Body of pancreas (tissue), 4 donors: Measurements from ENCODE around the gene SLC39A8. TPM values are rescaled to one million over a fixed set of nuclear protein-coding genes. Genes with fewer than 3 reads are reported as not detected.

Experiments used
- ATAC-seq: fragments of 150-250 bp; one replicate; pipeline ENCODE4 v1.9.1; 2016
- DNase-seq, 4 donors: peaks; one replicate each; pipeline ENCODE4 v3.0.0-alpha.2; 2019
- H3K27ac ChIP-seq, 4 donors: fragments of 200-600 bp; sonication (generic); 1 replicate in 3 of 4; 2 replicates in 1 of 4; pipeline versions ENCODE4 v1.5.1 to v1.6.1; 2016 to 2019; ENCODE audit warnings: mild to moderate bottlenecking in 1 of 4, mixed read lengths in 1 of 4, moderate library complexity in 1 of 4
- H3K27me3 ChIP-seq, 2 donors: fragments of 200-600 bp; sonication (generic); one replicate each; pipeline ENCODE4 v1.6.0; 2016; ENCODE audit warnings: mild to moderate bottlenecking in 1 of 2
- H3K36me3 ChIP-seq, 2 donors: fragments of 200-600 bp; sonication (generic); replicated peaks in 1 of 2; 2 replicates each; pipeline ENCODE4 v1.5.1; 2016; ENCODE audit warnings: low read depth in 2 of 2; ENCODE audit not compliant: insufficient read depth in 1 of 2
- H3K4me1 ChIP-seq: fragments of 200-600 bp; sonication (generic); one replicate; pipeline ENCODE4 v1.6.0; 2016
- H3K4me3 ChIP-seq, 2 donors: fragments of 200-600 bp; sonication (generic); 1 replicate in 1 of 2; 2 replicates in 1 of 2; pipeline ENCODE4 v1.5.1; 2016 to 2019
- H3K9me3 ChIP-seq, 3 donors: fragments of 200-600 bp; sonication (generic); 1 replicate in 2 of 3; 2 replicates in 1 of 3; pipeline ENCODE4 v1.5.1; 2016
- CTCF ChIP-seq, 7 experiments: fragments of 450-650 bp in 4 of 7; fragments of 200-600 bp in 3 of 7; sonication (generic) in 3 of 7; IDR thresholded peaks; one replicate each; pipeline ENCODE4 v1.5.1; 2016 to 2019; ENCODE audit warnings: antibody characterized with exemption in 7 of 7
- POLR2A ChIP-seq, 3 donors: fragments of 450-650 bp; IDR thresholded peaks; one replicate each; pipeline ENCODE4 v1.6.1; 2016; ENCODE audit warnings: antibody characterized with exemption in 3 of 3, mild to moderate bottlenecking in 2 of 3
- WGBS, 2 donors: methylation state at CpG; one replicate each; pipeline ENCODE4 v1.1.5; 2017; 5-methylcytosine and 5-hydroxymethylcytosine counted together
- intact Hi-C: fragments of 100-400 bp; cut with DNase I; formaldehyde crosslinking; loops from one replicate; pipeline ENCODE4 v1.15.1; 2023
- total RNA-seq, 2 donors: library from RNA; depleted of rRNA; stranded (reverse); fragments of >200 nt; gene quantifications; one replicate each; pipeline ENCODE4 v1.1.0, GENCODE V29; 2016

The SLC39A8 gene
- total RNA-seq, 2 donors from 2014 or later = 35.6 to 56.0 TPM

DNA sequence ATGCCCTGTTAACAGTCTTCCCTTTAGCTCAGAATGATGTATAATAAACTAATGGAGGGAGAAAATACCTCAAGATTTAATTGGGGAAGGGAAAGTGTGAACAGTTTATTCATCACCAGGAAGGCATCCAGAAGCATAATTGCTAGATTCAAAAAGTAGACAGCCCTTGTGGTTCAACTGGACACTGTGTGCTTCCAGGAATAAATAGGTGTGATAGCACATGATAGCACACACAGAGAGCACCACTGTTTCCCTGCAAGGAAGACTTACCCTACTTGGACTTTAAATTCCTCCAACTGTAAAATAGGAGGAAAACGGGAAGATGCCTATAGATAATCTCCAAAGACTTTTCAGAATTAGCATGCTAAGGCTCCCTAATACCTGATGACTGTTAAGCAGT, 27.8 kb downstream of the SLC39A8 start:
- H3K4me3 ChIP-seq = no peak overlapping the region
- H3K36me3 ChIP-seq = no peaks in the 10 kb centered on the region
- no peaks in the 10 kb centered on the region for H3K9me3 ChIP-seq
- no peak overlapping the region for H3K27ac ChIP-seq
- ATAC-seq = no peak
- intact Hi-C loops = no loop called here
- no peak for DNase-seq
- TF ChIP-seq POLR2A (IDR thresholded peaks at IDR 0.05) (no peak), CTCF (IDR thresholded peaks at IDR 0.05) (no peak)
- peaks cover 12% of the 10 kb centered on the region for H3K4me1 ChIP-seq
- no peaks in the 10 kb centered on the region for H3K27me3 ChIP-seq
- 85 to 86% methylated on average over 1 of the region's 1 CpG for WGBS, 2 donors

GRCh38 chr4:102316585-102316984, 28.7 kb downstream of the SLC39A8 start:
- peaks cover 12% of the 10 kb centered on the region for H3K4me1 ChIP-seq
- H3K27ac ChIP-seq = no peak overlapping the region
- H3K36me3 ChIP-seq = no peaks in the 10 kb centered on the region
- WGBS, 2 donors = 88 to 96% methylated on average over 2 of the region's 2 CpGs
- no peak for DNase-seq
- H3K4me3 ChIP-seq = no peak overlapping the region
- no peak for TF ChIP-seq CTCF (IDR thresholded peaks at IDR 0.05)
- TF ChIP-seq POLR2A (IDR thresholded peaks at IDR 0.05) = no peak
- no peaks in the 10 kb centered on the region for H3K27me3 ChIP-seq
- ATAC-seq = no peak
- no peaks in the 10 kb centered on the region for H3K9me3 ChIP-seq
- intact Hi-C loops = no loop called here

DNA sequence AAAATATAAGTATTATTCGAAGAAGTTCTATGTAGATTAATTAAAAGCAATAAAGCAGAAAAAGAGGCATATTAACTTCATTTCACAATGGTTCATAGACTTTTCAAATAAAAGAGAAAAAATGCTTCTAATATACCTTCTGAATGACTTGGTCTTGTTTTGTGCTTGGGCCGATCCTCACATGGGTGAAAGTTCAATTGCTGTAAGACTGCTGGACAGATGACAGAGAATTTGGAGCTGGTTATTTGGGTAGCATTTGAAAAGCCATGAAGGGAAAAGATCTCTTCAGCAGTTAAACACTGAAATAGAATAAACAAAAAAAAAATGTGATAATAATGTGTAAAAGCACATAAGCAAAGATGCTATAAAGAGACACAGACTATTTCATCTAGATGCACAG, 29.8 kb downstream of the SLC39A8 start:
- Histone ChIP-seq H3K4me3 (no peak overlapping the region), H3K9me3 (no peaks in the 10 kb centered on the region), H3K36me3 (no peaks in the 10 kb centered on the region), H3K27me3 (no peaks in the 10 kb centered on the region), H3K27ac (no peak overlapping the region), H3K4me1 (peaks cover 12% of the 10 kb centered on the region)
- TF ChIP-seq POLR2A (IDR thresholded peaks at IDR 0.05) (no peak), CTCF (IDR thresholded peaks at IDR 0.05) (no peak)
- intact Hi-C loops = no loop called here
- DNase-seq = no peak
- 90 to 91% methylated on average over 2 of the region's 2 CpGs for WGBS, 2 donors
- no peak for ATAC-seq

DNA sequence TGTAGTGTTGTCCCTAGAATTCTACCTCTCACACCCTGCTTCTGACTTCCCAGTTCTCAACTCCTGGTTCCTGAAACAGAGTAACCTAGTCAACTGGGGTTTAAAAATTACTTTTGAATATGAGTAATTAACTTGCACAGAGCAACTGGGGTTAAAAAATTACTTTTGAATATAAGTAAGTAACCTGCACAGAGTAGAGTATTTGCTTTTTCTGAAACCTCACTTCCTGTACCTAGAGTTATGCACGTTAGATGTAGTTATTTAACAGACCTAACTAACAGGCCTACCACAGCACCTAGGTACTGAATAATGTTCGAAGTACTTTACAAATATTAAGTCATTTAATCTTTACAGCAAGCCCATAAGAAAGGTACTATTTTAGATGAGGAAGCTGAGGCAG, 32.9 kb downstream of the SLC39A8 start:
- 68 to 73% methylated on average over 2 of the region's 2 CpGs for WGBS, 2 donors

More for the DNA sequence above, 32.9 kb downstream of the SLC39A8 start:
- Histone ChIP-seq H3K4me3 (no peak overlapping the region), H3K4me1 (no peaks in the 10 kb centered on the region), H3K27me3 (no peaks in the 10 kb centered on the region), H3K36me3 (no peaks in the 10 kb centered on the region), H3K9me3 (no peaks in the 10 kb centered on the region), H3K27ac (no peak overlapping the region)
- intact Hi-C loops = no loop called here
- TF ChIP-seq CTCF (IDR thresholded peaks at IDR 0.05) (no peak), POLR2A (IDR thresholded peaks at IDR 0.05) (no peak)
- ATAC-seq (no peak), DNase-seq (no peak)
